Pancreas (tissue), 10 donors: Measurements from ENCODE around the gene OPN1MW. TPM values are rescaled to one million over a fixed set of nuclear protein-coding genes. Genes with fewer than 3 reads are reported as not detected.
"Not testable (repeated sequence)": the region's sequence is repeated elsewhere in the genome, so short reads cannot be mapped to it uniquely, and the experiment has no call there.

Experiments used
- ATAC-seq, 4 donors: fragments of 200-7000 bp; cut with Tn5 transposase; one replicate each; pipeline versions ENCODE4 v1.8.0 to v1.9.1; 2020; ENCODE audit warnings: mild to moderate bottlenecking in 4 of 4, moderate library complexity in 4 of 4
- DNase-seq, 6 donors: peaks; one replicate each; pipeline ENCODE4 v3.0.0-alpha.2; 2020
- FAIRE-seq: peaks from 2 replicates; lab custom pipeline; 2012; peaks lifted over from hg19 to GRCh38; lab: Jason Lieb, UNC
- H3K27ac ChIP-seq, 4 donors: fragments of 200-600 bp; sonication (generic); 1 replicate in 3 of 4; 2 replicates in 1 of 4; pipeline versions ENCODE4 v1.5.0 to v1.8.0; 2020
- H3K27me3 ChIP-seq, 4 donors: fragments of 200-600 bp; one replicate each; pipeline ENCODE4 v1.8.0; 2021
- H3K36me3 ChIP-seq, 3 donors: fragments of 200-600 bp; sonication (generic) in 1 of 3; one replicate each; pipeline versions ENCODE4 v1.5.0 to v1.8.0; 2020 to 2021
- H3K4me1 ChIP-seq, 3 donors: fragments of 200-600 bp; one replicate each; pipeline ENCODE4 v1.8.0; 2021
- H3K4me3 ChIP-seq, 4 donors: fragments of 200-600 bp; sonication (generic) in 2 of 4; one replicate each; pipeline versions ENCODE4 v1.5.0 to v1.8.0; 2020 to 2021
- H3K9me3 ChIP-seq, 4 donors: fragments of 200-600 bp; one replicate each; pipeline ENCODE4 v1.8.0; 2021
- WGBS, 2 donors: extraction: QIAGEN DNeasy Blood & Tissue Kit; methylation state at CpG; one replicate each; pipeline ENCODE4 v1.1.7; 2013; 5-methylcytosine and 5-hydroxymethylcytosine counted together
- intact Hi-C, 3 donors: fragments of 100-400 bp; cut with DNase I; formaldehyde crosslinking; loops; one replicate each; pipeline versions ENCODE4 v1.11.1 to v1.14.2; 2022
- polyA plus RNA-seq, 2 donors: library from polyadenylated mRNA; stranded (reverse); fragments of 200-250 nt; gene quantifications; one replicate each; pipeline ENCODE4 v1.2.3, GENCODE V29; 2013
- total RNA-seq, 6 donors: library from RNA; stranded (reverse); fragmentation: NEBNext Ultra II Directional in 4 of 6; extraction: Animal tissue kit (Norgen Biotek cat#: 25700) in 4 of 6; gene quantifications; one replicate each; pipeline versions ENCODE4 v1.2.1 to v1.2.4, GENCODE V29; 2021 to 2023
- TF ChIP-seq, protein P1 (sequence below), 4 donors: fragments of 200-600 bp; sonication (generic) in 3 of 4; IDR thresholded peaks; one replicate each; pipeline versions ENCODE4 v1.5.0 to v1.8.0; 2021; ENCODE audit warnings: antibody characterized with exemption in 4 of 4
- donor health status: healthy with polysubstance abuse.
- donor health status: DM: no; HTN: no; CAD: no; lungs with moderate emphysema.
- donor health status: DM: no; HTN: no; CAD: no.
- donor health status: control.
- donor health status: control.
- donor health status: Bipolar disorder and iron deficiency.
- donor health status: DM: yes; HTN: yes; CAD: no.
- donor health status: DM: no; HTN: no; CAD: no.
- donor health status: DM: no; HTN: no; CAD: no.
- donor health status: DM: yes; HTN: yes; CAD: no.

The OPN1MW gene
- total RNA-seq (not detected), polyA plus RNA-seq (not detected)

DNA sequence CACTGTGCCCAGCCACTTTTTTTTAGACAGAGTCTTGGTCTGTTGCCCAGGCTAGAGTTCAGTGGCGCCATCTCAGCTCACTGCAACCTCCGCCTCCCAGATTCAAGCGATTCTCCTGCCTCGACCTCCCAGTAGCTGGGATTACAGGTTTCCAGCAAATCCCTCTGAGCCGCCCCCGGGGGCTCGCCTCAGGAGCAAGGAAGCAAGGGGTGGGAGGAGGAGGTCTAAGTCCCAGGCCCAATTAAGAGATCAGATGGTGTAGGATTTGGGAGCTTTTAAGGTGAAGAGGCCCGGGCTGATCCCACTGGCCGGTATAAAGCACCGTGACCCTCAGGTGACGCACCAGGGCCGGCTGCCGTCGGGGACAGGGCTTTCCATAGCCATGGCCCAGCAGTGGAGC lies at the start of gene OPN1MW:
OPN1MW (plus strand) TSS at position 301 of the 400 bp plus-strand sequence; CDS start at position 383, 82 bp downstream.
- H3K4me3 ChIP-seq, H3K9me3 ChIP-seq, DNase-seq, ATAC-seq, H3K27ac ChIP-seq, H3K27me3 ChIP-seq, H3K36me3 ChIP-seq, H3K4me1 ChIP-seq, intact Hi-C loops, FAIRE-seq: not testable (repeated sequence)
- WGBS, 2 donors, result no CpG with 5 or more reads among the region's 14 CpGs

DNA sequence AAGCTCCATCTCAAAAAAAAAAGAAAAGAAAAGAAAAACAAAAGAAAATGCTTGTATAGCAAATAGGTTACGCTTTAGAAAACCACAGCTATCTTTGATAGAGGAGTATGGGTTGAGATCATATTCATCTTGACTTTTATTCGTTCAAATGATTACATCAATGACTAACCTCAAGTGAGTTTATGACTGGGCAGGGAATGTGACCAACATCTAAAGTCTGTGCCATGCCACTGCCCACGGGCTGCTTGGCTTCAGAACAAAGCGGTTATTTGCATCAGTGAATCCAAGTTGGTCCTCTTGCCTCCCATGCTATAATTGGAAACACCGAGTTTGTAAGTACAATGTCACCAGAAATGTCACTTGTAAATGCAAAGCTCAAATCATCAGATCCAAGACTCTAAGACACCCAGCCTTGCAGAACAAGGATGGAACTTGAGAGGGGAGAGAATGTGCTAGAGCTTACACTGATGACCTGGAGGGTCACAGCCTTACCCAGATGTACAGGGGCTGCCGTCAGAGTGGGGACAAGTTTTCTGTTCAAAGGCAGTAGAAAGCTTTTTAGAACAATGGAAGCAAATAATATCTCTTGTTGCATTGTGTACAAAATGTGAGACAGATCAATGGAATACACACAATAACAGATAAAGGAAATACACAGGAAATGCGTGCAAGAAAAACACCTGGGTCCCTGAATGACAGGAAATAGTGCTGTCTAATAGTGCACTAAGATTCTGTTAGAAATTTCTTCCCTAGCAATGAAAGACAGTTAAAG lies 46.8 kb upstream of the OPN1MW start:
- Histone ChIP-seq H3K36me3 (no peaks in the 10 kb centered on the region), H3K9me3 (no peaks in the 10 kb centered on the region), H3K27ac (no peak overlapping the region), H3K4me3 (no peak overlapping the region), H3K4me1 (no peaks in the 10 kb centered on the region), H3K27me3 (peaks cover 0 to 13% (median 0%) of the 10 kb centered on the region in 4 donors)
- TF ChIP-seq, protein P1, sequence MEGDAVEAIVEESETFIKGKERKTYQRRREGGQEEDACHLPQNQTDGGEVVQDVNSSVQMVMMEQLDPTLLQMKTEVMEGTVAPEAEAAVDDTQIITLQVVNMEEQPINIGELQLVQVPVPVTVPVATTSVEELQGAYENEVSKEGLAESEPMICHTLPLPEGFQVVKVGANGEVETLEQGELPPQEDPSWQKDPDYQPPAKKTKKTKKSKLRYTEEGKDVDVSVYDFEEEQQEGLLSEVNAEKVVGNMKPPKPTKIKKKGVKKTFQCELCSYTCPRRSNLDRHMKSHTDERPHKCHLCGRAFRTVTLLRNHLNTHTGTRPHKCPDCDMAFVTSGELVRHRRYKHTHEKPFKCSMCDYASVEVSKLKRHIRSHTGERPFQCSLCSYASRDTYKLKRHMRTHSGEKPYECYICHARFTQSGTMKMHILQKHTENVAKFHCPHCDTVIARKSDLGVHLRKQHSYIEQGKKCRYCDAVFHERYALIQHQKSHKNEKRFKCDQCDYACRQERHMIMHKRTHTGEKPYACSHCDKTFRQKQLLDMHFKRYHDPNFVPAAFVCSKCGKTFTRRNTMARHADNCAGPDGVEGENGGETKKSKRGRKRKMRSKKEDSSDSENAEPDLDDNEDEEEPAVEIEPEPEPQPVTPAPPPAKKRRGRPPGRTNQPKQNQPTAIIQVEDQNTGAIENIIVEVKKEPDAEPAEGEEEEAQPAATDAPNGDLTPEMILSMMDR (IDR thresholded peaks at IDR 0.05), result no peak
- DNase-seq, result no peak
- intact Hi-C loops, result no loop called here
- FAIRE-seq, result no peak
- 67 to 68% methylated on average over 7 of the region's 7 CpGs for WGBS, 2 donors
- no peak for ATAC-seq

DNA sequence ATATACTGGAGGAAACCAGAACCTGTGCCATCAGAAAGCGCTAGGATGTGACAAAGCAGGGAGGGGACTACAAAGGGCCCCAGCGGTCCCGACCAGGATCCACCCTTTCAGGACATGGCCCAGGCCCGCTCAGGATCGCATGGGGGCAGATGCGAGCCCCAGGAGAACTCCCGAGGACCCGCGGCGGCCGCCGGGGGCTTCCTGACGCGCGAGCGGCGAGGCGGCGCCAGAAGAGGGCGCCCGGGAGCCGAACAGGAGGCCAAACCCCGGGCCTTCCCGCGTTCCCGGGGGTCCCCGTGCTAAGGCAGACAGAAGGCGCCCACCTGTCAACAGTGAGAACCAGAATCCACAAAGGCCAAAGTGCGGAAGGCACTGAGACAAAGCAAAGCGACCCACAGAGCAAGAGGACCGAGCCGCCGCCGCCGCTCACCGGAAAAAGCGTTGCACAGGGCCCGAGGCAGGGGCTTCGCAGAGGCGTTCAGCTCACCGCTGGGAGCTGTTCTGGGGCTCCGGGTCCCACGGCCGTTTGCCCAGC lies 45.7 kb upstream of the OPN1MW start:
- TF ChIP-seq, protein P1 (IDR thresholded peaks at IDR 0.05), result peak; percentile 31 to 45 (median 40)
- peaks cover 0 to 13% (median 0%) of the 10 kb centered on the region in 4 donors for H3K27me3 ChIP-seq
- H3K4me1 ChIP-seq, result no peaks in the 10 kb centered on the region
- intact Hi-C loops, result no loop called here
- H3K4me3 ChIP-seq, result peak overlapping the region in 1 of 4 donors; percentile 12
- ATAC-seq (peak; percentile 71 to 96 (median 90)), DNase-seq (peak; percentile 24 to 80 (median 48)), FAIRE-seq (no peak)
- no peaks in the 10 kb centered on the region for H3K9me3 ChIP-seq
- no peaks in the 10 kb centered on the region for H3K36me3 ChIP-seq
- no peak overlapping the region for H3K27ac ChIP-seq
- WGBS, 2 donors, result 10 to 19% methylated on average over 44 of the region's 44 CpGs

DNA sequence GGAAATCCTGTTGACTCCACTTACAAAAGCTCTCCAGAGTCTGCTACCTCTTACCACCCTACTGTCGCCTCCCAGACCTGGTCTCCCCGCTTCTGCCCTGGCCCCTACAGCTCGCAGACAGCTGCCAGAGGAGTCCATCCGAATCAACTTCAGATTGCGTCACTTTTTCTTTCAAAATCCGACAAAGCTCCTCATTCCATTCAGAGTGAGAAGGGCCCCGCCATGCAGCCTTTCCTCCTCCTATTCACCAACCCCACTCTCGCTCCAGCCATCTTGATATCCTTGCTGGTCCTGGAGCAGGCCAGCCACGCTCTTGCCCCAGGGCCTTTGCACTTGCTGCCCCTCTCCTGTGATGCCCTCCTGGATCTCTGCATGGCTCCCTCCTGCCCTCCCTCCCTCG lies 43.5 kb upstream of the OPN1MW start:
- DNase-seq, result no peak
- Histone ChIP-seq H3K9me3 (no peaks in the 10 kb centered on the region), H3K27ac (no peak overlapping the region), H3K4me3 (no peak overlapping the region), H3K4me1 (no peaks in the 10 kb centered on the region), H3K27me3 (peaks cover 0 to 13% (median 0%) of the 10 kb centered on the region in 4 donors), H3K36me3 (no peaks in the 10 kb centered on the region)
- TF ChIP-seq, protein P1 (IDR thresholded peaks at IDR 0.05), result no peak
- no peak for ATAC-seq
- FAIRE-seq, result no peak
- intact Hi-C loops, result no loop called here
- 81 to 88% methylated on average over 10 of the region's 10 CpGs for WGBS, 2 donors

DNA sequence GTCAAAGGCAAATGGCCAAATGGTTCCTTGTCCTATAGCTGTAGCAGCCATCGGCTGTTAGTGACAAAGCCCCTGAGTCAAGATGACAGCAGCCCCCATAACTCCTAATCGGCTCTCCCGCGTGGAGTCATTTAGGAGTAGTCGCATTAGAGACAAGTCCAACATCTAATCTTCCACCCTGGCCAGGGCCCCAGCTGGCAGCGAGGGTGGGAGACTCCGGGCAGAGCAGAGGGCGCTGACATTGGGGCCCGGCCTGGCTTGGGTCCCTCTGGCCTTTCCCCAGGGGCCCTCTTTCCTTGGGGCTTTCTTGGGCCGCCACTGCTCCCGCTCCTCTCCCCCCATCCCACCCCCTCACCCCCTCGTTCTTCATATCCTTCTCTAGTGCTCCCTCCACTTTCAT lies 42.2 kb upstream of the OPN1MW start:
- ATAC-seq, result no peak
- H3K9me3 ChIP-seq, result no peaks in the 10 kb centered on the region
- WGBS, 2 donors, result 83 to 88% methylated on average over 12 of the region's 12 CpGs
- no peaks in the 10 kb centered on the region for H3K4me1 ChIP-seq
- H3K36me3 ChIP-seq, result no peaks in the 10 kb centered on the region
- intact Hi-C loops, result no loop called here
- no peak overlapping the region for H3K4me3 ChIP-seq
- DNase-seq, result no peak
- no peak overlapping the region for H3K27ac ChIP-seq
- H3K27me3 ChIP-seq, result peaks cover 0 to 13% (median 0%) of the 10 kb centered on the region in 4 donors
- TF ChIP-seq, protein P1 (IDR thresholded peaks at IDR 0.05), result no peak
- no peak for FAIRE-seq
